Body of pancreas (tissue), 4 donors: ENCODE measurements around the gene NRL.

ENCODE experiments used
- POLR2A ChIP-seq, 3 donors: fragments of 450-650 bp; IDR thresholded peaks; one replicate each; pipeline ENCODE4 v1.6.1; 2016; ENCODE audit warnings: antibody characterized with exemption in 3 of 3, mild to moderate bottlenecking in 2 of 3
- TF ChIP-seq, protein P1 (sequence below), 7 experiments: fragments of 450-650 bp in 4 of 7; fragments of 200-600 bp in 3 of 7; sonication (generic) in 3 of 7; IDR thresholded peaks; one replicate each; pipeline ENCODE4 v1.5.1; 2016 to 2019; ENCODE audit warnings: antibody characterized with exemption in 7 of 7

DNA sequence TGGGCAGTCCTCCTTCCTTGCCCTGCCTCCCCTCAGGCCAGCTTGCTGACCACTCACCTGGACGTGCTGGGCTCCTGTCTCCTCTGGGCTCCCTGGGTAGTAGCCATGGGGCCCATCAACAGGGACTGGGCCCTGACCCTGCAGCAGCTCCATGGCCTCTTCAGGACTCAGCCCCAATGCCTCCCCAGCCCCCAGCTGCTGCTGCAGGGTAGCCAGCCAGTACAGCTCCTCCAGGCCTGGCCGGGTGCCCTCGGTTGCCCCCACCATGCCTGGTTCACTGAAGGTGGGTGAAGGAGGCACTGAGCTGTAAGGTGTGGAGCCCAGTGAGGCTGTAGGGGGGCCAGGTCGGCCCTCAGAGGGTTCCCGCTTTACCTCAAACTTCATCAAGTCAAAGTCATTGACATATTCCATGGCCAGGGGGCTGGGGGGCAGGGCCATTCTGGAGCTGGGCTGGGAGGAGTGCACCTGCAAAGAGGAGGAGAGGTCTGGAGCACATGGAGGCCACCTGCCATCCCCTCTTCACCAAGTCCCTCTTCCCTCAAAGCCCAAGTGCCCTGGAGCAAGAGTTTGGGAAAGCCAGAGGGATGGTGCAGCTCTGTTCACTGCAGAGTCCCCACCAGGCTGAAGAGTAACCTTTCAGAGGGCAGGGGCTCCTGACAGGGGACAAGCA lies 32.2 kb downstream of the NRL start:
- TF ChIP-seq, protein P1, sequence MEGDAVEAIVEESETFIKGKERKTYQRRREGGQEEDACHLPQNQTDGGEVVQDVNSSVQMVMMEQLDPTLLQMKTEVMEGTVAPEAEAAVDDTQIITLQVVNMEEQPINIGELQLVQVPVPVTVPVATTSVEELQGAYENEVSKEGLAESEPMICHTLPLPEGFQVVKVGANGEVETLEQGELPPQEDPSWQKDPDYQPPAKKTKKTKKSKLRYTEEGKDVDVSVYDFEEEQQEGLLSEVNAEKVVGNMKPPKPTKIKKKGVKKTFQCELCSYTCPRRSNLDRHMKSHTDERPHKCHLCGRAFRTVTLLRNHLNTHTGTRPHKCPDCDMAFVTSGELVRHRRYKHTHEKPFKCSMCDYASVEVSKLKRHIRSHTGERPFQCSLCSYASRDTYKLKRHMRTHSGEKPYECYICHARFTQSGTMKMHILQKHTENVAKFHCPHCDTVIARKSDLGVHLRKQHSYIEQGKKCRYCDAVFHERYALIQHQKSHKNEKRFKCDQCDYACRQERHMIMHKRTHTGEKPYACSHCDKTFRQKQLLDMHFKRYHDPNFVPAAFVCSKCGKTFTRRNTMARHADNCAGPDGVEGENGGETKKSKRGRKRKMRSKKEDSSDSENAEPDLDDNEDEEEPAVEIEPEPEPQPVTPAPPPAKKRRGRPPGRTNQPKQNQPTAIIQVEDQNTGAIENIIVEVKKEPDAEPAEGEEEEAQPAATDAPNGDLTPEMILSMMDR (IDR thresholded peaks at IDR 0.05) = no peak
- no peak for TF ChIP-seq POLR2A (IDR thresholded peaks at IDR 0.05)
